Endometrial microvascular endothelial cells (primary cell): ENCODE data around the gene BRIX1. TPM values are rescaled to one million over a fixed set of nuclear protein-coding genes. Genes with fewer than 3 reads are reported as not detected.
"Not testable (repeated sequence)": the region's sequence is repeated elsewhere in the genome, so short reads cannot be mapped to it uniquely, and the experiment has no call there.

Source experiments
- in situ Hi-C: cut with HindIII; loops from 2 replicates; pipeline ENCODE4 v1.10.0; 2017; ENCODE audit warnings: low sequenced_read_pairs, low pct_unique_long_range_greater_than_20kb; ENCODE audit errors: inconsistent ontology term
- total RNA-seq: library from RNA; depleted of rRNA; stranded (reverse); fragments of >200 nt; gene quantifications from one replicate; pipeline ENCODE4 v1.2.3, GENCODE V29; 2015; ENCODE audit errors: inconsistent ontology term

BRIX1 gene
- total RNA-seq, 1 donor from 2014 or later = 32.8 TPM

DNA sequence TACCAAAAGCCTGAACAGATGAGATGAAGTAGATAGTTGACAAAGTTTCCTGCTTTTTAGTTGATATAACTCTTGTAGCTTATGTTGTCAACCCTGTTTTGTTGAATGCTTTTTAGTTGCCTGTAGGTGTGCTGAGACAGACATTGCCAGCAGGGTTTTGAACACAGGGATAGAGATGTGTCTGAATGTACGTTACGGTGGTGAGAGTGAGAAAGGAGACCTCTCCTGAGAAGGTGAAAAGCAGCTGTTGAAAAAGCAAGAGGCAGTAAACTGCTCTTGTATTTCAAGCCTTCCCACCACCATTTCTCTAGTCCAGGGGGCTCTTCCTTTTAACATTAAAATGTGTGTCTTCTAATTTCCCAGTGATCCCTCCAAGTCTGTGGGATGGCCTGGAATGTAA is 28.5 kb downstream of the BRIX1 start:
- in situ Hi-C loops = no loop called here

DNA sequence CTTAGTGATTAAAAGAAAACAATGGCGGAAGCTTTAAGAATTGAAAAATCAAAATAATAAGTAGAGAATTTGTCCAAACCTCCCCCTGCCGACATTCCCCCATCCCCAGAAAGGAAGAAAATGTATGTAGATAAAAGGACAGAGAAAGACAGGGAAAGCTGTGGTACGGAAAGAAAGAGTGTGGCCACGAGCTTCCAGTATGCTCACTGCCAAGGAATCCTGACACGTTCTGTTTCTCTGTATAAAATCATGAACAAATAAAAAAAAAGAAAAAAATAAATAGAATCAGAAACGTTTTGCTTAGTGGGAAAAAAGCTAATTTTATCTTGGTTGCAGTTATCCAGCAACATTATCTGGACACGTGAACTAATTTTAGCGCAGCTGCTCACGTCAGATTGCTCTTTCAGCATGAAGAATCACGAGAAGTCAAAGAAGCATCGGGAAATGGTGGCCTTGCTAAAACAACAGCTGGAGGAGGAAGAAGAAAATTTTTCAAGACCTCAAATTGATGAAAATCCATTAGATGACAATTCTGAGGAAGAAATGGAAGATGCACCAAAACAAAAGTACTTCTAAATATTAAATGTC is 29.0 kb downstream of the BRIX1 start:
- in situ Hi-C loops = no loop called here

DNA sequence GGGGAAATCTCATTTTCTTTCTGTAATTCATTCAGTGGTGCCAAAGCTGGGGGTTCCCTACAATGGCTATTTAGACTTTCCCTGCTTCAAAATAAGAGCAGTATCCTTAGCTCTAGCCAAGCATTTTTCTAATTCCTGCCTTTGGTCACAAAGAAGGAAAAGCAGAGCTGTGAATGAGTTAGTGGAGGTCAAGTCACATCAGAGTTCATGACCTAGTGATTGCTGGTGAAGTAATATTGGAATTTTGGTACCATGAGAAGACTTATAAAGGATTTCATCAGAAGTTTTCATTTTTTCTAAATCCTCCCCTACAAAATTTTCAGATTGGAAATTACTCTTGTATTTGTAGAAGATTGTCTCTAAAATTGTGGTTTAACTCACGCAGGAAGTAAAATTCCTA is 41.8 kb downstream of the BRIX1 start:
- in situ Hi-C loops = no loop called here

DNA sequence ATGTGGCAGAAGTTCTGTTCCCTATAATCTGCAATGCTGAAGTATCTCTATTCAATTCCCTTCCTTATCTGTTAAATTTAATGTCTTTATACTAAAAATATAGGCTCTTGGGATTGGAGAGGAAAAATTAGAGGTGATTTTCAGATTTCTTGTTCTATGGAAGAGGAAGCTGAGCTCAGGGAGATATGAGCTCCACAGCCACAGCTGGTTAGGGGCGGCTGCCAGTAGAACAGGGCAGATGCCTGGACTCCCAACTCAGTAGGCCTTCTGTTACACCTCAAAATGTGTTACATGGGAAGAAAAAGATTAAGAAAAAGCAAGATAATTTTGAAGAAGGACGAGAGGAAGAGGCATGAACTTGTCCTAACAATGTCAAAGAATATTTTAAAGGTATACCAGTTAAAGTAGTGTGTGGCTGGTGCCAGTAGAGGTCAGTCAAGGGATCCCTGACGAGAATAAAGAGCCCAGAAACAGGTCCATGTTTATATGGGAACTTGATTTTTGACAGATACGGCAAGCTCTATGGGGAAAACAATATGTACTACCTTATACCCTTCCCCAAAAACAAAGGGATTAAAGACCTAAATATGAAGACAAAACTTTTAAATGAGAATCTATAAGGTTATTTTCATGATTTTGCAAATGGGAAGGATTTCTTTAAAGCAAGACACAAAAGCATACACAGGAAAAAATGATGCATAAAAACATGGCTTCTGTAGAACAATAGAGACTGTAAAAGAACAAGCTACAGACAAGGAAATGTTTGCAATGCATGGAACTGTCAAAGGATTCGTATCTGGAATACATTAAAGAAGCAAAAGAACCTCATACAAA is 42.6 kb downstream of the BRIX1 start:
- in situ Hi-C loops = no loop called here

DNA sequence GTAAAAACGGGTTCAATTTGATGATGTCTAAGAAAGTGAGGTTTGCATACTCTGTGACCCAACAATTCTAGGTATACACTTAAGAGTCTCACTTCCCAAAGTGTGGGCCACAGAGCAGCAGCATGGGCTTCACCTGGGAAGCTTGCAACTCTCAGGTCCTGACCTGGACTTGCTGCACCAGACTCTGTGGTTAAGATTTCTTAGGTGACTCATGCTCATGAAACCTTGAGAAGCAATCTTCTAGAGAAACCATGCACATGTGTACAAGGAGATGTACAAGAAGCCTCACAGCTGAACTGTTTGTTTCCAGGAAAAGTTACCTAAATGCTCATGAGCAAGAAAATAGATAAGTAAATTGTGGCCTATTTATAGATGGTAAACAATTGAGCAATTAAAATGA is 43.8 kb downstream of the BRIX1 start:
- in situ Hi-C loops = no loop called here

DNA sequence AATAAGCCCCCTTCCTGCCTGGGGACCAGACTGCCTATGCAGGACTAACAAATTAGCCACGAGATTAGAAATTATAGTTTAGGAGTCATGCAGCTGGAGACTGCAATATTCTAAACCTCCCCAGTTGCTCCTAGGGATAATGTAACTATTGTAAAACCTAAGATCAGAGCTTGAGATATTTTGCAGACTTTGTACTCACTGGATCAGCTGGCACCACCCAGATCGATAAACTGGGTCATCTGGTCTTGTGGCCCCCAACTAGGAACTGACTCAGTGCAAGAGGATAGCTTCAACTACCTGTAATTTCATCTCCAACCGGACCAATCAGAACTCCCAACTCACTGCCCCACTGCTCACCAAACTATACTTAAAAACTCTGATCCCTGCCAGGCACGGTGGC is 52.0 kb downstream of the BRIX1 start:
- in situ Hi-C loops = no loop called here

DNA sequence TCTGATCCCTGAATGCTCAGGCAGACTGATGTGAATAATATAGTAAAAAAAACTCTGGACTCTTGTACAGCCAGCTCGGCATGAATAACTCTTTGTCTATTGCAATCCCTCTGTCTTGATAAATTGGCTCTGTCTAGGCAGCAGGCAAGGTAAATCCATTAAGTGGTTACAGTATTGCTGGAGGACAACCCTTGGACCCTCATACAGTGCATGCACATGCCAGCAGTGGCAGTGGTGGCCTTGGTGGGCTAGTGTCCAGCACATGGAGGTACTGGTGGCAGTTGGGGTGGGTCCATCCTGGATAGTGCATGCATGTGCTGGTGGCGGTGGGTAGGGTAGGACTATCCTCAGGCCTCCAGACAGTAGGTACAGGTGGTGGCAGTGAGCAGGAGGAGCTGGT is 52.7 kb downstream of the BRIX1 start:
- in situ Hi-C loops = no loop called here

DNA sequence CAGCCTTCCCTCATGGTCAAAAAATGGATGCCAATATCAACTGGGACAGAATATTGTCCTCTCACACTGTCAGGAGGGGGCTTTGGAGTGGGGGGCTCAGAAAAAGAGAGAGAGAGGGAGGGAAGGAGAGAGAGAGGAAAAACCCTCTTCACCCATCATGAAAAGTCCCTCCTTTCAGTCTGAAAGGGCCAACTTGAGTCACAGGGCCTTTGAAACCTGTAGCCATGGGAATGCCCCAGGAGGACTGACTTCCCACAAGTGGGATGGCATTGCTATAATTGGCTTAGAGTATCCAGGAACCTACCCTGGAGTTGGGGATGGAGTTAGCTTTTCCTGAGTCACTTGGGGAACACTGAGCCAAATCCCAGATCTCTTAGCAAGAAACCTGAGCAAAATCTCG is 55.0 kb downstream of the BRIX1 start:
- in situ Hi-C loops = no loop called here

DNA sequence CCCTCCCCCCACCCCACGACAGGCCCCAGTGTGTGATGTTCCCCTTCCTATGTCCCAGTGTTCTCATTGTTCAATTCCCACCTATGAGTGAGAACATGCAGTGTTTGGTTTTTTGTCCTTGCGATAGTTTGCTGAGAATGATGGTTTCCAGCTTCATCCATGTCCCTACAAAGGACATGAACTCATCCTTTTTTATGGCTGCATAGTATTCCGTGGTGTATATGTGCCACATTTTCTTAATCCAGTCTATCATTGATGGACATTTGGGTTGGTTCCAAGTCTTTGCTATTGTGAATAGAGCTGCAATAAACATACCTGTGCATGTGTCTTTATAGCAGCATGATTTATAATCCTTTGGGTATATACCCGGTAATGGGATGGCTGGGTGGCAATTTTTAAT is 56.1 kb downstream of the BRIX1 start:
- in situ Hi-C loops = not testable (repeated sequence)

Other genes with a start within 250 kb of the BRIX1 start
- not detected for gene TTC23L, start 76.5 kb upstream of the BRIX1 start, total RNA-seq
- 15.8 TPM for gene RAD1, start 207 bp upstream of the BRIX1 start, total RNA-seq
- gene DNAJC21, start 13.8 kb downstream of the BRIX1 start, total RNA-seq = 20.1 TPM
- not detected for gene AGXT2, start 132.2 kb downstream of the BRIX1 start, total RNA-seq